Kidney glomerular epithelial cell (primary cell): ENCODE data around the gene COG8.
"Not testable (repeated sequence)": the region's sequence is repeated elsewhere in the genome, so short reads cannot be mapped to it uniquely, and the experiment has no call there.

Experiments
- DNase-seq: peaks from one replicate; lab custom pipeline; 2025; lab: John Stamatoyannopoulos, UW

COG8 gene

DNA sequence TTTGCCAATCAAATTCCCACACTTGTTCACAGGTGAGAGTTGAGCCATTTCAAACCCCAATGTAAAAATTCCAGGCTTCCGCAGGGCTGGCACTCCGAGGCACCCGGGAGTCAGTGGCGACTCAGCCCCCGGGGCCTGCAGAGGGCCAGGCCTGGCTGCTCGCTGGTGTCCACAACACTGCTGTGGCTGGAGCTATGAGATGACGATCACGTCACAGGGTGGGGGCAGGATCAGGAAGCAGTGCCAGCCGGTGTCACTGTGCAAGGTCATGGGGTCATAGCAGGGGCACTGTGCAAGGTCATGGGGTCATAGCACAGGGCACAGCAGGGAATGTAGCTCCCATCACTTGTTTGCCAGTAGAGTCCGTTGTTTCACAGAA lies 20.5 kb downstream of the COG8 start:
- no peak for DNase-seq

DNA sequence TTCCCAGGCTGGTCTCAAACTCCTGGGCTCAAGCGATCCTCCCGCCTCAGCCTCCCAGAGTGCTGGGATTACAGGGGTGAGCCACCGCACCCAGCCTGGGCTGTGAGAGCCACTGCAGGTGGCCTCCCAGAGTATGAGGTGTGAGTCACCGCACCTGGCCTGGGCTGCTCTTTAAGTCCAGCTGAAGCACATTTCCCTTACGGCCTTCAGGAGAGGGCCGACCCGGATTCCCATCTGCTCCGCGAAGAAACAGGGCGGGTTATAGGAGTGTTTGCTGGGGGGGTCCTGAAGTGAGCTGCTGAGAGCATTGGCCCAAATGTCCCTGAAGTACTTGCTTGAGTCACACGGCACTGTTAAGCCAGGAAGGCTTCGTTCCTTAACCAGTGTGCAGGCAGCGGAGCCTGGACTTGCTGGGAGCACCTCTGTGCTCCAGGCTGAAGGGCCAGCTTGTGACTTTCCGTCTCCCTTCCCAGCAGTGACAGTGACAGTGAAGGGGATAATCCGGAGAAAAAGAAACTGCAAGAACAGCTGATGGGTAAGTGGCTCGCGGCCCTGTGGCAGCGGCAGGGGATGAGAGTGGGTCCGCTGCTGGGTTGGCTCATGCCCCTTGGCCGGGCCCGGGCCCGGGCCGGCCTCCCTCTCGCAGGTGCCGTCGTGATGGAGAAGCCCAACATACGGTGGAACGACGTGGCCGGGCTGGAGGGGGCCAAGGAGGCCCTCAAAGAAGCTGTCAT lies 21.0 kb downstream of the COG8 start:
- no peak for DNase-seq

DNA sequence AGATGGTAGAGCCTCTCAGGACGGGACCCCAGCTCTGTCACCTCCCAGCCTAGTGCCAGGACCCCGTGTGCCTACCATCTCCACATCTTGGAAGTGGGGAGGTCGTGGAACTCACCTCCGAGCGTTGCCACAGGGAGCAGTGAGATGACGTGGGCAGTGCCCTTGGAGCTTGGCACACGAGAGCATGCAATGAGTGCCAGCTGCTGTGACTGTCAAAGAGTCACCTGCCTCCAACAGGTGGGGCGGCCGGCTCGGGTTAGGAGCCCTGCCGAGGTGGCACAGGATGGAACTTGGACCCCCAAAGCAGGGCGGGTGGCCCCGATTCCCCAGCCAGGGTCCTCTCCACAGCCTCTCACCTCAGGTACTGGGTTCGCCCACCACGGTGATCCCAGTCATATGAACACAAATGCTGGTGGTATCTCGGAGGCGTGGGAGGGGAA lies 22.7 kb downstream of the COG8 start:
- DNase-seq, result no peak

DNA sequence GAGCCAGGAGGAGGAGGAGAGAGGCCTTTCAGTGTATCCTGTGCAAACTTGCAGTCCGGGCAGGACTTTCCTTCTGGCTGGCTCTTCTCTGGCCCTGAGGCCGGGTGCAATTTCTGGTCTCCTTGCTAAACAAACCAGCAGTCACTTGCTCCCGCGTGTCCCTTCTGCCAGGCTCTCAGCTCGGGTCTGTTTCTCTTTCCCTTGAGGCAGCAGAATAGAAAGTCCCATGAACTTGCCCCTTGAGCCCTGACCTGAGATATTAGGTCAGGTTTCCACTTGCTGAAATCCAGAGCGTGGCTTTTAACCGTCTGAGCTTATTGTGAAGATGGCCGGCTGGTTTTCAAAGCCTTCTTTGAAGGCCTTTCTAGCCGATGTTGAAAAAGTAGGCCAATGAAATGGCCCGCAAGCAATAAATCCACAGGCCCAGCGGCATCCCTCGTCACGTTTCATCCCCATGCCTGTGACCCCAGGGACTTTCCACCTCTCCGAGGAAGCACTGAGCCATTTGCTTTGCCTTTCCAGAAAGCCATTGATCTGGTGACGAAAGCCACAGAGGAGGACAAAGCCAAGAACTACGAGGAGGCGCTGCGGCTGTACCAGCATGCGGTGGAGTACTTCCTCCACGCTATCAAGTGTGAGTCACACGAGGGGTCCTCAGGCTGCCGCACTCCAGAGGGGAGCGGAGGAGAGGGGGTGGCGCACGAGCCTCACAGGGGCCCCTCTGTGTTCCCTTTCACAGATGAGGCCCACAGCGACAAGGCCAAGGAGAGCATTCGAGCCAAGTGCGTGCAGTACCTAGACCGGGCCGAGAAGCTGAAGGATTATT lies 23.7 kb downstream of the COG8 start:
- no peak for DNase-seq

DNA sequence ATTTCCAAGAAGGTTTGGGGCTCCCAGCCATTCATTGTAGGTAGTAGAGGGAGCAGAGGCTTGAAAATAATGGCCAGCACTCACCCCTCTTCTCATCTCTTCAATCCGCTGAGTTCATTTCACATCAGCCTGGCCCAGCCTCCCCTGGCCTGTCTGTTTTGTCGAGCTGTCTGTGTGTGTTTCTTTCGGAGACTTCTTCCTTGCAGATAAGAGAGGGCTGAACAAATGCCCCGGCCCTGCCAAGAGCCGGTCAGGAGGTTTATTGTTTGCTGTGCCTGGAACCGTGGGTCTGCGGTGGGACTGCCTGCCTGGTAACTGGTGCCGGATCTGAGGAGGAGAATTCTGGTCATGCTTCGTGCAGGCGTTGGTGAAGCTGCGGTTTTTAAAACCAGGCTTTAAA lies 24.8 kb downstream of the COG8 start:
- DNase-seq, result no peak

DNA sequence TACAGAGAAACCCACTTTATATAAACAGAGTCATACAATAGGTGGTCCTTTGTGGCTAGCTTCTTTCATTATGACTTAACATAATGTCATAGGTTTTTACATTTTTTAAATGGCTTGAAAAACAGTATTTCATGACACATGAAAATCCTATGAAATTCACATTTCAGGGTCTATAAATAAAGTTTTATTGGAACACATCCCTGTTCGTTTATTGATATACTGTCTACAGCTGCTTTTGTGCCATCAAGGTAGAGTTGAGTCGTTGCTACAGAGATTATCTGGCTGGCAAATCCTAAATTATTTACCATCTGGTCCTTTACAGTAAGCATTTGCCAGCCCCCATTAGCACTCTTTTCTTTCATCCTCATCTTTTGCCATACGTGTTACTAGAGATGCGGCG lies 25.9 kb downstream of the COG8 start:
- DNase-seq, result no peak

DNA sequence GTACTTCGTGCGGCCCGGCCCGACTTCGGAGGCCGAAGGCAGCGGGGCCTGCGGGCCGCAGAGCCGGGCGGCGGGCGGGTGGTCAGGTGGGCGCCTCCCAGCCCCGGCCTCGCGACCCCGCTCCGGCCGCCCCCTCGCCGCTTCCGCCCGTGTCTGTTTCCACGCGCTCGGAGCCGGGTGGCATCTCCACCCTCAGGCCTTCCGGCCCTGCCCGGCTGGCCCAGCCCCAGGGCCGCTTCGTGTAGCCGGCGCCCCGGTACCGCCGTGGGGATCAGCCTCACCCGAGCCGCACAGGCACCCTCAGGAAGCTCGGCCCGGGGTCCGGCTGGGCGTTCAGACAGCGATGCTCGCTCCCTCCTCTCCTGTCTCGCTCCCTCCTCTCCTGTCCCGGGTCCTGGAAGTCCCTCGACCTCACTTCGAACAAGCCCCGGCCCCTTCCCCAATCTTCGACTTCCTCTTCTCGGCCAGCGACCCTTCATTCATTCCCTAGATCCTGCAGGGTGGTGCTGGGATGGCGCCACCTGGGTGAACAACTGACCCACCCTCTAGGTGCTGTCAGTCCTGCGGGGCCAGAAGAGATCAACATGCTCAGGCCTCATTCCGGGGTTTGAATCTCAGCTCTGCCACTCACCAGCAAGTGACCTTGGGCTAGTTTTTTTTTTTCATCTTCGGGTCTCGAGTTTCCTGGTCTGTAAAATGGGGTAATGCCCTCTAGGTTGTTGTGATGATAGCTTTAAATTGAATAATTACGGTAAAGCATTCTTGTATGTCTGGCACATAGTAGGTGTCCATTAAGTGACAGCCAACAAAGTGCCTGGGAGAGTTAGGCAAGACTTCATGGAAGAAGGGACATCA lies 27.6 kb downstream of the COG8 start:
- DNase-seq, result peak; percentile 18

DNA sequence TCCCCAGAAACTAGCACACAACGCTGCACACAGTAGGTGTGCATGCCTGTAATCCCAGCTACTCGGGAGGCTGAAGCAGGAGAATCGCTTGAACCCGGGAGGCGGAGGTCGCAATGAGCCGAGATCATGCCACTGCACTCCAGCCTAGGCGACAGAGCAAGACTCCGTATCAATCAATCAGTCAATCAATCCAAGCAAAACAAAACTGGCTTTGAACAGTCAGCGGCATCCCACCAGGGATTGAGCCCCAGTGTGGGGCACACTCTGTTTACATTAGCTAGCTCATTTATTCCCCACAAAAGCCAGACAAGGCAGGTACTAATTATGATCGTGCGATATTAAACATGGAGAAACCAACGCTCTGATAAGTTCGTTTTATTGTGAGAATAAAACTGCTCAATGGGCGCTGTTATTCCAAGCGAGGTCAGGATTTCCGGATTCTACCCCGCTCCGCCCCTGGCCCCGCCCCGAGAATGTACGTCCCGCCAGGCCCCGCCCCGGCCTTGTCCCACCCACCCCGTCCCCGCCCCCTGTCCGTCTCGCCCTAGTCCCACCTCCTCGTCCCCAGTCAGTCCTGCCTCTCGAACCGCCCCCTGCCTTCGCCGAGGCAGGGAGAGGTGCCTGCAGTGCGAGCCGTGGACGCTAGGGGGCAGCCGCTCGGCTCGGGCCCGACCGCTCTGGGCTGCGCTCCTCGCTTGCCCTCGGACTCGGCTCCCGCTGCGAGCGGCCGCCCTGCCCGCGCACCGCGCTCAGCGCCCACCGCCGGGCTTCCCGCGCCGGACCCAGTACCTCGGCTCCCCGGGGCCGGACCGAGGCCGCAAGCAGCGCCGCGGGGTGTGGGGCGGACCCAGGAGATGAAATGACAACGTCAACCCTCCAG lies 28.5 kb downstream of the COG8 start, which contains the start of gene VPS4A:
Gene VPS4A (plus strand): TSS at position 698 of the 880 bp plus-strand sequence. CDS start 162 bp downstream, at position 860.
- peak; percentile 92 for DNase-seq

DNA sequence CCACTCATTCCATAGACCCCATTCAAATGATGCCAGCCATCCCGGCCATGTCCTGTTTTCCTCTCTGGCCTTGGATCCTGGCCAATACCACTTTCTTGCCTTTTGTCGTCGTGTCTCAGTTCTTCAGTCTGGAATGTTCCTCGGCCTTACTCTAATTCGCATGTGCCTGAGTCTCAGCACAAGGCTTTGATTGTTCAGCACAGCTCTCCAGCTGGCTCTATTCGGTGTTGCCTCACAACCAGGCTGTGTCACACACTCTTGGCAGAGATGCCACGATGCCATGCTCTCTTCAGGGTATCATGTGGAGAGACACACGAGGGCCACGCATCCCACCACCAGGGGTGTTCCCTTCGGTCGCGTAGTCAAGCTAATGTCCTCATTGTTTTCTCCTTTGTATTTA lies 30.0 kb downstream of the COG8 start:
- DNase-seq, result no peak

DNA sequence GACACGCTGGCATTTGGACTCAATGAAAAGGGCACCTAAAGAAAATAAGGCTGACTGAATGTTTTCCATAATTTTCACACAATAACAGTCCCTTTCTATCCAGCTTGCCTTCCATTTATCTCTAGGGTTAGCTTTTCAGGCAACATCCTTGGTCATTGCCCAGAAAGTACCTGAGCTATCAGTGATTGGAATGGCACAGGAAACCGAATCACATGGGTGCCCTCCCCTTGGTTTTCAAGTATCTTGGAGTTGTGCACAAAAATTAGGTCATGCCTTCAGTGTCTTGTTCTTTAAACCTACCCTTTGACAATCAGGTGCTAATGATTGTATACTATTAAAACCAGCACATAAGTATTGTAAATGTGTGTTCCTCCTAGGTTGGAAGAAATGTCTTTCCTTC lies 31.5 kb downstream of the COG8 start:
- DNase-seq, result no peak

DNA sequence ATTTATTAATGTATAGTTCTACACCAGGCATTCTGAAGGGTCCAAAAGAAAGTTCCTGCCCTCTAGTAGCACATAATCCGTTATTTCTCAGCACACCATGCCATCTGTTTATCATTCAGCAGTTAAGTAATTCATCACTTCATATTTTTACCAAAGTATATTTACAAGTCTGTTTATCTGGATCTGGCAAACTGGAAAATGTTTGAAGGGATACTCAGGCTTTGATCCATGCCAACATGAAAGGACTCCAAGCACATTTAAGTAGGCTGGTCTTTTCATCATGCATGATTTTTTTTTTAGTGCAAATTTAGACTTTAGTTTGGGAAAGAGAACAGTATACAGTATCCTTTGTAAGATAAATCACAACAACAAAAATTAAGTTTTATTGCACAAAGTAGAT lies 32.3 kb downstream of the COG8 start:
- no peak for DNase-seq

DNA sequence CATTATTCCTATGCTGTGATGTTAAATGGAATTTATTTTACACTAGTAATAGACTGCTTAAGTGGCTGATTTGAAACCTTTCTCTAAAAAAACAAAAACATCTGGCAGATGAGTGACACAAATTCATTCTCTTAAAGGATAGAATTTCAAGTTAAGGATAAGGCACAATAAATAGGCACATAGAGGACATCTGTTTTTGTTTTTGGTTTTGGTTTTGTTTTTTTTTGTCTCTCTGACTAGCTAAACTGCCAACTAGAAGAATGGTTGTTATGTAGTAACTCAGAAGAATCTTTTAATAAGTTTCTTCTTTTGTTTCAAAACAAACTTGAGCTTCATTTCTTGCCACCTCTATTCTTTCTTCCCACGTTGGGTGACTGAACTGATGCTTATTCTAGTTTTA lies 33.3 kb downstream of the COG8 start:
- DNase-seq, result no peak

DNA sequence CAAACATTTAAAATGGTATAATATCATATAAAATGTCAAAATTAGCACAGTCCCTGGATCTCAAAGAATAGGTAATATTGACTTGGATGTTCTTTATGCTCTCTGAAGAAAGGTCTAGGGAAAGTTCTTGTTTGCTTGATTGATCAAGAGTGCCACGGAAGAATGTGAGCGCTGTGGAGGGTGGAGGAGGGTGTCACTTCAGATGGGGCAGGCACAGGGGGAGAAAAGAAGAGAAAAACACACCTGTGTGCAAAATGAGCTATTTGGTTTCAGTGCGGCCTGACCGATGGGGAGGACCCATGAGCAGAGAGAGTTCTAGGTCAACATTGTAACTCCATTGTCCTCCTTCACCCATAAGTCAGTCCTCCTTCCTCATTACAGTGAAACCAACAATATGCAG lies 37.1 kb downstream of the COG8 start:
- DNase-seq, result no peak

DNA sequence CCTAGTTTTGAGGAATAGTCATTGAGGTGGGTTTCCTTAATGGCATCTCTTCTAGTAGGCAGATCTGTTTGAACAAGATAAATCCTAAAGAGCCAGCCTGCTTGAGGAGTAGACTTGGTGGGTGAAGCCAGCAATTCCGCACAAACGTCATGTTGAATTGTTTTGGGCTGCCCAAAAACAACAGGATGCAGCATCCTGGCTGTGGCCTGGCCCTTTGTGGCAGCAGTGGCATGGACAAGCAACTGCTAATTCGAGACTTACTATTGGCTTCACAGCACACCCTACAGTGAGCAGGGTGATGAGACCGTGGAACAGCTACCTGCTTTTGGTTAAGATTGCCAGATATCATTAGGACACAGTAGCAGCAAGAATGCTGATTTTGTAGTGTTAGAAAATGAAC lies 37.5 kb downstream of the COG8 start:
- no peak for DNase-seq

DNA sequence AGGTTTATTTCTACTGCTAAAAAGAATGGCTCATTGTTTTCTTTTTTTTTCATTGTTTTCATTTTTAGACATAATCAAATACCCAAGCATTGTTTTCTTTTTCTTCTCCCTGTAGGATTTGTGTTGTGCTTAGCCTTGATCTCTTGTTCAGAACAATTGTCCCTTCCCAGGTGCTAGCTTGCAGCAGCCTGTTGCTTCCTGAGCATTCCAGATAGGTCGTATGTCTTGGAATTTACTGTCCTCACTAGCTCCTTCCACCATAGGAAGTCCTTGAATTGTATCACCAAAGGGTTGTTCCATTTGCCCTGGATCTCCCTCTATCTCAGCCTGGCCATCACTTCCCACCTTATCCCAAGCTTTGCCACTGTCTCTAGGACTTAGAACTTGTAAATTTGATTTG lies 38.2 kb downstream of the COG8 start:
- DNase-seq, result no peak

DNA sequence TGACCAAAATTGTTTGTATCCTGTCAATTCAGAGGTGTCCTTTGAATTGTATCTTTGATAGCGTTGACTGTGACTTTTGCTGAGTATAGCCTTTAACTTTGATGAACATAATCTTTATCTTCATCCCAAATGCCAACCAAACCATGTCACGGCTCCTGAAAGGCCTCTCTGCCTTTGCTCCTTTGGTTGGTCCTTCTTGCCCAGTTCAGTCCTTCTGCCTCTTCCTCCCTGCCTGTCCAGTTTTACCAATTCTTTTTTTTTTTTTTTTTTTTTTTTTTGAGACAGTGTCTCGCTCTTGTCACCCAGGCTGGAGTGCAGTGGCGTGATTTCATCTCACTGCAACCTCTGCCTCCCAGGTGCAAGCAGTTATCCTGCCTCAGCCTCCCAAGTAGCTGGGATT lies 41.1 kb downstream of the COG8 start:
- no peak for DNase-seq

DNA sequence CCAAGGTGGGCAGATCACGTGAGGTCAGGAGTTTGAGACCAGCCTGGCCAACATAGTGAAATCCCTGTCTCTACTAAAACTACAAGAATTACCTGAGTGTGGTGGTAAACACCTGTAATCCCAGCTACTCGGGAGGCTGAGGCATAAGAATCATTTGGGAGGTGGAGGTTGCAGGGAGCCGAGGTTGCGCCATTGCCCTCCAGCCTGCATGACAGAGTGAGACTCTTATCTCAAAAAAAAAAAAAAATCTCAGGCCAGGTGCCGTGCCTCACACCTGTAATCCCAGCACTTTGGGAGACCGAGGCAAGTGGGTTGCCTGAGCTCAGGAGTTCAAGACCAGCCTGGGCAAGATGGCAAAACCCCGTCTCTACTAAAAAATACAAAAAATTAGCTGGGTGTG lies 42.6 kb downstream of the COG8 start:
- not testable (repeated sequence) for DNase-seq

DNA sequence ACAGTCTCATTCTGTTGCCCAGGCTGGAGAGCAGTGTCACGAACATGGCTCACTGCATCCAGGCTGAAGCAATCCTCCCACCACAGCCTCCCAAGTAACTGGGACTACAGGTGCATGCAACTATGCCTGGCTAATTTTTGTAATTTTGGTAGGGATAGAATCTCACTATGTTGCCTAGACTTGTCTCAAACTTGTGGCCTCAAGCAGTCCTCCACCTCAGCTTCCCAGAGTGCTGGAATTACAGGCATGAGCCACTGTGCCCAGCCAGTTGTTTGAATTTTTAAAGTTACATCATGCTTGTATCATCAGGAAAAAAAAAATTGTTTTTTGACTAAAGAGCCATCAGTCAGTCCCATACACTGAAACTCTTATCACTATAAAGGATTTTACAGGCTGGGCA lies 45.3 kb downstream of the COG8 start:
- no peak for DNase-seq

DNA sequence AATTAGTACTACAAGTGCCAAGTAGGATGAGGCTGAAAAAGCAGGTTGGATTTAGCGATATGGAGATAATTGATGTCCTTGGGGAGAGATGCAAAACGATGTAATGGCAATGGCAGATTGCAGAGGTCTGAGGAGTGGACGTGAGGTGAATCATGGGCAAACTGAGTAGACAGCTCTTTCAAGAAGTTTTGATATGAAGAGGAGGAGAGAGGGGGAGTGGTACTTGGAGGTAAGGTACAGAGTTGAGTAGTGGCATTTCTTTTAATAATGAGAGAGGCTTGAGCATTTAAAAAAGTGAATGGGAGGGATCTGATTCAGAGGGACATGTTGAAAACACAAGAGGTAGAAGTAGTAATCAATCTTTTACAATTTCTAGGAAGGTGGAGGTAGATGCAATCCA lies 46.0 kb downstream of the COG8 start:
- DNase-seq, result no peak

DNA sequence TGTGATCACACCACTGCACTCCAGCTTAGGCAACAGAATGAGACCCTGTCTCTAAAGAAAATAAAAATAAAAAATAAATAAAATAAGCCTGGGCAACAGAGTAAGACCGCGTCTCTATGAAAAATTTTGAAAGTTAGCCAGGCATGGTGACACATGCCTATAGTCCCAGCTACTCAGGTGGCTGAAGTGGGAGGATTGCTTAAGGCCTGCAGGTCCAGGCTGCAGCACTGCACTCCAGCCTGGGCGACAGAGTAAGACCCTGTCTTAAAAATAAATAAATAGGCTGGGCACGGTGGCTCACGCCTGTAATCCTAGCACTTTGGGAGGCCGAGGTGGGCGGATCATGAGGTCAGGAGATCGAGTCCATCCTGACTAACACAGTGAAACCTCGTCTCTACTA lies 47.7 kb downstream of the COG8 start:
- not testable (repeated sequence) for DNase-seq

DNA sequence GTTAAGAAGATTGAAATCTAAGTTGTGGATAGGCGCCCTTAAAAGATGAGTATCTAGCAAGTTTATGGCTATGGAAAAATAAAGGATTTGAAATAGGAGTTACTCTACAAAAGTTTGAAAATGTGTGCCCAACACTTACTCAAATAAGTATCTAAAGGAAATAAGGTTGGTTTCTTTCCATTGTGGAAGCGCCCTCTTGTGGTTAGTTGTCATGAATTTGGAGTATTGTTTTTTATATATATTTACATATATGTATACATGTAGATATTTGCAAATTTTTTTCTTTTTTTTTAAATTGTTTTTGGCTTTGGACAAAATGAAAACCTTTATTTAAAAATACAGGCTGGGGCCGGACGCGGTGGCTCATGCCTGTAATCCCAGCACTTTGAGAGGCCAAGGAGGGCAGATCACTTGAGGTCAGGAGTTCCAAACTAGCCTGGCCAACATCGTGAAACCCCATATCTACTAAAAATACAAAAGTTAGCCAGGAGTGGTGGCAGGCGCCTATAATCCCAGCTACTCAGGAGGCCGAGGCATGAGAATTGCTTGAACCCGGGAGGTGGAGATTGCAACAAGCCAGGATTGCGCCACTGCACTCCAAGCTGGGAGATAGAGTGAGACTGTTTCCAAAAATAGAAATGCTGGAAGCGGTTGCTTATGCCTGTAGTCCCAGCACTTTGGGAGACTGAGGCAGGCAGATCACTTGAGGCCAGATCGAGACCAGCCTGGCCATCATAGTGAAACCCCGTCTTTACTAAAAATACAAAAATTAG lies 52.2 kb downstream of the COG8 start:
- DNase-seq, result peak; percentile 48
